ENCODE data around the gene WBP2. TPM values are rescaled to one million over a fixed set of nuclear protein-coding genes. Genes with fewer than 3 reads are reported as not detected.
"Not testable (repeated sequence)": the region's sequence is repeated elsewhere in the genome, so short reads cannot be mapped to it uniquely, and the experiment has no call there.

WBP2 gene
- total and polyA plus RNA-seq, 10 donors, result 46.7 to 144 (median 89.1) TPM

DNA sequence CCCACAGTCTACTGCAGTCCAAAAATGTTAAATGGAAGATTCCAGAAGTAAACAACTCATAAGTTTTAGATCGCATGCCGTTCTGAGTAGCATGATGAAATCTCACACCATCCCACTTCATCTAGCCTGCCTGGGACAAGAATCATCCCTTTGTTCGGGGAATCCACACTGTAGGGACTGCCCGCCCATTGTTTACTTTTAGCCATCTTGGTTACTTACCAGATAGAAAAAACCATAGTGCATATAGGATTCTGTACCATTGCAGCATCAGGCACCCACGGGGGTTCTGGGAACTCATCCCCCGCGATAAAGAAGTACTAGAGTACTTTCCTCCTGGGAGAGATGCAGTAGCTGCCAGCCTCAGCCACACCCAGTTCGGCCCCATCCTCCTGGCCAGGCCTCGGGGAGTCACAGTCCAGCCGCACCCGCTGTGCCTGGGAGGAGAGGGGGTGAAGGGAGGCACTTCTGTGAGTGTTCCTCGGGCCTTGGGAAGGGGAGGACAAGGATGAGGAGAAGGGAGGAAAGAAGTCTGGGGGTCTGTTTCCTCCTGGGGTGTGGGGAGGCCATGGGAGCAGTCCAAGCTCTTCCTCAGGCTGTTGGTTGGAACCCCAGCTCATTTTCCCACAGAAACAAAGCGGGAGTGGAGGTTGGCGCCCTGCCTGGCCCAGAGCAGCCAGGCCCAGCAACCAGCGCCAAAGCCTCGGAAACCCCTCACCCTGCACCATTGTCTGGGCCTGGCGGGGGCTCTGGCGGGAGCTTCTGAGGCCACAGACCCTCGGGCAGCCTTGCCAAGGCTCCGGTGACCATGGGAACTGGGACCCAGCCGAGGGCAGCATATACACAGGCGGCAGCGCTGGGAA, 14.4 kb upstream of the WBP2 start:
- peak overlapping the region in 3 of 8 donors; percentile 1 to 62 (median 57) for H3K27ac ChIP-seq
- H3K36me3 ChIP-seq, result peaks cover 0 to 15% (median 8%) of the 10 kb centered on the region in 6 donors
- no peaks in the 10 kb centered on the region for H3K9me3 ChIP-seq
- H3K27me3 ChIP-seq (replicated peaks in 1 of 7), result no peaks in the 10 kb centered on the region
- DNase-seq, result no peak
- H3K4me3 ChIP-seq, result no peak overlapping the region
- no peak for TF ChIP-seq POLR2A (IDR thresholded peaks at IDR 0.05)
- 66 to 88% (median 74%) methylated on average over 22 to 23 of the region's 23 CpGs for WGBS, 5 donors
- peaks cover 13 to 33% (median 31%) of the 10 kb centered on the region in 6 donors for H3K4me1 ChIP-seq
- intact Hi-C loops (cut with DNase I; ENCODE audit: low total_unique reads), result no loop called here

DNA sequence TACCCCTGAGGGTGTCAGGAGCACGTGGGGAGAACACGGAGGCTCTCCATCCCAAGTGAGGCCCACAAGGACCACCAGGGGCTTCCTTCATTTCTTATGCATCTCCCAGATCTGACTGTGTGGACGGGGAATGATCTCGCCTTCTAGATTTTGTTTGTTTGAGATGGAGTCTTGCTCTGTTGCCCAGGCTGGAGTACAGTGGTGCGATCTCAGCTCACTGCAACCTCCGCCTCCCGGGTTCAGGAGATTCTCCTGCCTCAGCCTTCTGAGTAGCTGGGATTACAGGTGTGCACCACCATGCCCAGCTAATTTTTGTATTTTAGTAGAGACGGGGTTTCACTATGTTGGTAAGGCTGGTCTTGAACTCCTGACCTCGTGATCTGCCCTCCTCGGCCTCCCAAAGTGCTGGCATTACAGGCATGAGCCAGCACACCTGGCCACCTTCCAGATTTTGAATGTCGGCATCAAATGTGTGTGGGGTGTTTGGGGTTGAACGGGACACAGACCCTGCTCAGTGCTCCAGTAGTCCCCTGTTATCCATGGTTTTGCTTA, 13.7 kb upstream of the WBP2 start:
- H3K9me3 ChIP-seq; H3K36me3 ChIP-seq; H3K27me3 ChIP-seq (replicated peaks in 1 of 7); DNase-seq; H3K4me3 ChIP-seq; intact Hi-C loops (cut with DNase I; ENCODE audit: low total_unique reads): not testable (repeated sequence)
- Histone ChIP-seq H3K27ac (peak overlapping the region in 1 of 8 donors; percentile 62), H3K4me1 (peaks cover 18 to 33% (median 32%) of the 10 kb centered on the region in 6 donors)
- WGBS, 5 donors, result 92 to 96% (median 95%) methylated on average over 12 of the region's 12 CpGs

DNA sequence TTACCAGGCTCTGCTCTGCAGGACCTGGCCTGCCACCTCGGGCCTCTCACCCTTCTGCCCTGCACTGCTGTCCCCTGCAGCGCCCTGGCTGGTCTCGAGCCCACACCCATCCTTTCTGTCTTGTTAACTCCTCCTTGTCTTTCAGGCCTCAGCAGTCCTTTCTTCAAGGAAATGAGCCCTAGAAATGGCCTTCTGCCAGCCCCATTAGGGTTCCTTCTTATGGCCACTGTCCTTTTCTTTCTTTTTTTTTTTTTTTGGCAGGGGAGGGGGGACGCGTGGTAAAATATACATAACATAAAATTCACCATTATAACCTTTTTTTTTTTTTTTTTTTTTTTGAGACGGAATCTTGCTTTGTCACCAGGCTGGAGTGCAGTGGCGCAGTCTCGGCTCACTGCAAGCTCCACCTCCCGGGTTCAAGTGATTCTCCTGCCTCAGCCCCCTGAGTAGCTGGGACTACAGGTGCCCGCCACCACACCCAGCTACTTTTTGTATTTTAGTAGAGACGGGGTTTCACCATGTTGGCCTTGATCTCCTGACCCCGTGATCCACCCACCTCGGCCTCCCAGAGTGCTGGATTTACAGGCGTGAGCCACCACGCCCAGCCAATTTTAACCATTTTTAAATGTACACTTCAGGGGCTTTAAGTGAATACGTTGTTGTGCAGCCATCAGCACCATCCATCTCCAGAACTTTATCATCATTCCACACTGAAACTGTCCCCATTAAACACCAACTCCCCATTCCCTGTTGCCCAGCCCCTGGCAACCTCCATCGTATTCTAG, 10.5 kb upstream of the WBP2 start:
- H3K9me3 ChIP-seq; H3K4me3 ChIP-seq; H3K36me3 ChIP-seq; H3K27me3 ChIP-seq (replicated peaks in 1 of 7); intact Hi-C loops (cut with DNase I; ENCODE audit: low total_unique reads); DNase-seq: not testable (repeated sequence)
- Histone ChIP-seq H3K27ac (peak overlapping the region in 6 of 8 donors; percentile 60 to 77 (median 68)), H3K4me1 (peaks cover 9 to 38% (median 29%) of the 10 kb centered on the region in 6 donors)
- WGBS, 5 donors, result 81 to 90% (median 86%) methylated on average over 16 to 17 of the region's 17 CpGs

DNA sequence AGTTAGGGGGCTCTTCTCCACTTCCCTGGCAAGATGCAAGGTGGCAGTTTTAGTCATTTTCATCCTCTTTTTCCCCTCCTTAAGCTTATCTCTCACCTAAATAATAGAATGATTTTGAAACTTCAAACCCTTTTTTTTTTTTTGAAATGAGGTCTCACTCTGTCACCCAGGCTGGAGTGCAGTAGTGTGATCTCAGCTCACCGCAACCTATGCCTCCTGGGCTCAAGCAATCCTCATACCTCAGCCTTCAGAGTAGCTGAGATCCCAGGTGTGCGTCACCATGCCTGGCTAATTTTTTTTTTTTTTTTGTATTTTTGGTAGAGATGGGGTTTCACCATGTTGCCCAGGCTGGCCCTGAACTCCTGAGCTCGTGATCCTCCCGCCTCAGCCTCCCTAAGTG, 9.8 kb upstream of the WBP2 start:
- H3K4me3 ChIP-seq; H3K9me3 ChIP-seq; intact Hi-C loops (cut with DNase I; ENCODE audit: low total_unique reads); H3K27me3 ChIP-seq (replicated peaks in 1 of 7); DNase-seq; H3K36me3 ChIP-seq: not testable (repeated sequence)
- H3K4me1 ChIP-seq, result peaks cover 9 to 41% (median 29%) of the 10 kb centered on the region in 6 donors
- H3K27ac ChIP-seq, result peak overlapping the region; percentile 60 to 77 (median 65)
- WGBS, 5 donors, result 70 to 87% (median 78%) methylated on average over 4 of the region's 4 CpGs

DNA sequence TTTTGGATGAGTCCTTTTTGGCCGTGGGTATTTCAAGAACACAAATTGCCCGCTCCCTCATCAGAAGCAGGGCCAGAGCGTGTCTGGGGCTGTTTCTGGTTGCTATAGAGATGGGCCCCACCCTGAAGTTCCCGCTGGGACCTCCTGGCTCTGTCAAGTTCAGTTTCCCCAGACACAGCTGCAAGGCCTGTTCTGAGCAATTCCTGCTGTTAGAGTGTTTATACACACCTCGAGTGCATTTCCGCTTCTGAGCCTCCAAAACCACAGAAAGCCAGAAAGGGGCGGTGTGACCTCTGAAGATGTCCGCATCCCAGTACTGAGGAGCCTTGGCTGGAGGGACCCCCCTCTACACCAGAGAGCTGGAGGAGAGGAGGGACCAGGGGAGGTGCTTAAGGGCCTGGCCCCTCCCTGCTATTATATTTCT, 9.3 kb upstream of the WBP2 start:
- DNase-seq, result peak; percentile 76
- Histone ChIP-seq H3K27me3 (replicated peaks in 1 of 7) (no peaks in the 10 kb centered on the region), H3K4me1 (peaks cover 9 to 46% (median 31%) of the 10 kb centered on the region in 6 donors), H3K4me3 (no peak overlapping the region), H3K27ac (peak overlapping the region; percentile 60 to 77 (median 65)), H3K9me3 (no peaks in the 10 kb centered on the region), H3K36me3 (no peaks in the 10 kb centered on the region)
- 9 to 17% (median 14%) methylated on average over 7 to 8 of the region's 8 CpGs for WGBS, 5 donors
- intact Hi-C loops (cut with DNase I; ENCODE audit: low total_unique reads), result no loop called here
- TF ChIP-seq, protein P1, sequence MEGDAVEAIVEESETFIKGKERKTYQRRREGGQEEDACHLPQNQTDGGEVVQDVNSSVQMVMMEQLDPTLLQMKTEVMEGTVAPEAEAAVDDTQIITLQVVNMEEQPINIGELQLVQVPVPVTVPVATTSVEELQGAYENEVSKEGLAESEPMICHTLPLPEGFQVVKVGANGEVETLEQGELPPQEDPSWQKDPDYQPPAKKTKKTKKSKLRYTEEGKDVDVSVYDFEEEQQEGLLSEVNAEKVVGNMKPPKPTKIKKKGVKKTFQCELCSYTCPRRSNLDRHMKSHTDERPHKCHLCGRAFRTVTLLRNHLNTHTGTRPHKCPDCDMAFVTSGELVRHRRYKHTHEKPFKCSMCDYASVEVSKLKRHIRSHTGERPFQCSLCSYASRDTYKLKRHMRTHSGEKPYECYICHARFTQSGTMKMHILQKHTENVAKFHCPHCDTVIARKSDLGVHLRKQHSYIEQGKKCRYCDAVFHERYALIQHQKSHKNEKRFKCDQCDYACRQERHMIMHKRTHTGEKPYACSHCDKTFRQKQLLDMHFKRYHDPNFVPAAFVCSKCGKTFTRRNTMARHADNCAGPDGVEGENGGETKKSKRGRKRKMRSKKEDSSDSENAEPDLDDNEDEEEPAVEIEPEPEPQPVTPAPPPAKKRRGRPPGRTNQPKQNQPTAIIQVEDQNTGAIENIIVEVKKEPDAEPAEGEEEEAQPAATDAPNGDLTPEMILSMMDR (IDR thresholded peaks at IDR 0.05 in 8 of 11, conservative IDR thresholded peaks at IDR 0.05 in 3 of 11), result no peak
- no peak for TF ChIP-seq POLR2A (IDR thresholded peaks at IDR 0.05)
- peak in 2 of 3 donors; percentile 36 to 38 for TF ChIP-seq POLR2AphosphoS5 (IDR thresholded peaks at IDR 0.05)

All from spleen (tissue), 11 donors.